Ammon's horn (tissue), 1 donor: Measurements from ENCODE around the gene DCLRE1A.
"Not testable (repeated sequence)": the region's sequence is repeated elsewhere in the genome, so short reads cannot be mapped to it uniquely, and the experiment has no call there.

Source experiments
- DNase-seq: peaks from one replicate; pipeline ENCODE4 v3.0.0-alpha.2; 2016; ENCODE audit warnings: low spot score

DCLRE1A gene

DNA sequence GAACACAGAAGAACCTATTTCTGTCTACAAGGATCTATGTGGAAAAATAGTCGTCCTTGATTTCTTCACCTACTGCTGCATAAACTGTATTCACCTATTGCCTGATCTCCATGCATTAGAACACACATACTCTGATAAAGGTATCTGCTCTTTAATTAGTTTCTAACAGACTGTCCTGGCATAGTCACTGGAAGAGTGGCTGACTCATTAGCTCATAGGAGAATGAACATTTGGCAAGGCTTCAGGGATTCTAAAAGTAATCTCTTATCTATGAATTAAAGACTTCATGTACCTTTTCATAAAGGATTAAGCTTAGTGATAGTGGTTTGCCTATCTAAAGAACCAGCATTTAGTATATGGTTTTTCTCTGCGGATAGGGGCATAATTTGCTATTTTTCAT is 4.7 kb upstream of the DCLRE1A start:
- DNase-seq = no peak

DNA sequence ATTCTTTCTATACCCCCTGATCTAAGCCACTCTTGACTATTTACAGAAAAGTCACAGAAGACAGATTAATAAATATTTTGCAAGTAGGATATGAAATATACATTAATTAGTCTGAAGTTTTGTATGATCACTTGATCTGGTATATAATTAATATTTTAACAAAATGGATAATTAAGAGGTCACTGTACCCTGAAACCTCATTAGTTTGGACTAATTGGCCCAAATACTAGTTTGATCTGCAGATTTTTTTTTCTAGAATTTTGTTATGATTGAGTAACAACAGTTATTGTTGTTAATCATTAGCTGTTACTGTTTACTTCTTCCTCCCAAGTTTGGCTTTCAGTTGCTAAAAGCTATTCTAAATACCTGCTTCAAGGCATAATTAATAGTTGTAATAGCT is 3.3 kb upstream of the DCLRE1A start:
- no peak for DNase-seq

DNA sequence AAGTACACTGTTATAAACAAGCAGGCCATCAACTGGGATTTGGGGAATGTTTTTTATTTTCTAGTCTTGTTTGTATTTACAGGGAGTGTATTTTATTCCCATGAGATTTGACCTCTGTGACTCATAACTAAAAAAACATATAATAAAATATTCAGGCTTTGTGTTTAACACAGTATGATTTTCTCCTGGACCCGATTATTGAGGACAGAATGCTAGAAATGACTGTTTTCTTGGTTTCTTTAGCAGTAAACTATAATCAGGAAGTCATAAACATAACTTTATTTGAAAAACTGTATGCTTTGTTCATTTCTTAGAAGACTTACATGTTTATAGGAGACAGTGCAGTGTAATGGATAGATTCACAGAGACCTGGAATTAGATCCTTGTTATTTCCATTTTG is 2.7 kb upstream of the DCLRE1A start:
- DNase-seq = no peak

DNA sequence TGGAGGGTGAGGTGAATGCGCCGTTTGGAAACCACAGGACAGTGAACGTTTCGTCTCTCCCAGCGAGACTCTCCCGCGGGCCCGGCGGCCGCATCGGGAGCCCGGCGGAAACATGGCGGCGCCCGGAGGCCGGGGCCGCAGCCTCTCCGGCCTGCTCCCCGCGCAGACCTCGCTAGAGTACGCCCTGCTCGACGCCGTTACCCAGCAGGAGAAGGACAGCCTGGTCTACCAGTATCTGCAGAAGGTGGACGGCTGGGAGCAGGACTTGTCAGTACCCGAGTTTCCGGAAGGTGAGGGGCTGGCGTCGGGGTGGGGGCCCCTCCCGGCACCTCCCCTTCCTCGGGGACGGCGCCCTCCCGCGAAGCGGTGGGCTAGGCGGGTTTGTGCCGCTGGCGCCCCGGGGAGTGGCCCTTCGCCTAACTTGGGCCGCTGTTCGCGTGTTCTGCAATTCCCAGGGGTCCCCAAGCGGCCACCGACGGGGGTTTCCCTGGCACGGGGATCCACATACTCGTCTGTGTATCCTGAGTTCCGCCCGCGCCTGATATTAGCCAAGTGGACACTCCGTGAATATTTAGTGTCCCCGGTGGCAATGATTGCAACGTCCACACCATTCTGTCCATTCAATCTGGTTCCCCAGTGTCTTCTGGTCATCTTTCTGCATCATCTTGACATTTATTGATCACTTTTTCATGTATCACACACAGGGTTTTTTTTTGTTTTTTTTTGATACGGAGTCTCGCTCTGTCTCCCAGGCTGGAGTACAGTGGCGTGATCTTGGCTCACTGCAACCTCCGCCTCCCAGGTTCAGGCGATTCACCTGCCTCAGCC is 1.1 kb upstream of the DCLRE1A start:
- peak; percentile 38 for DNase-seq

DNA sequence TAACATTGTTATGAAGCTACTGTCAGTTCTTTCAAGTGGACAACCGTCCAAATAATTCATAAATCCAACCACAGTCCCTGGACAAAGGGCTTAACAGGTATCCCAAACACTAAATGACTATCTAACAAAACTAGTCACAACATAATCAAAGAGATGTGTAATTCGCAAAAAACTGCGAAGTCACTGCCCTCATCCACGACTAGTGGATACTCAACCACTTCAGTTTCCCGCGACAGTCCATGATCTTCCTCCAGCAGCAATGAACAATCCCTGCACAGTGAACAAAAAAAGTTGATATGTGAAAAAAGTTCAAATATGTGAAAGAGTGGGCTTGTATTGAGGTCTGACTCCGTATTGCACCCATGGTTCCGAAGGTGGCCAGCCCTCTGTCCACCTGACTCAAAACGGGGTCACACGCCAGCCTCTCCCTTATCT is 287 bp downstream of the DCLRE1A start:
- DNase-seq = no peak

DNA sequence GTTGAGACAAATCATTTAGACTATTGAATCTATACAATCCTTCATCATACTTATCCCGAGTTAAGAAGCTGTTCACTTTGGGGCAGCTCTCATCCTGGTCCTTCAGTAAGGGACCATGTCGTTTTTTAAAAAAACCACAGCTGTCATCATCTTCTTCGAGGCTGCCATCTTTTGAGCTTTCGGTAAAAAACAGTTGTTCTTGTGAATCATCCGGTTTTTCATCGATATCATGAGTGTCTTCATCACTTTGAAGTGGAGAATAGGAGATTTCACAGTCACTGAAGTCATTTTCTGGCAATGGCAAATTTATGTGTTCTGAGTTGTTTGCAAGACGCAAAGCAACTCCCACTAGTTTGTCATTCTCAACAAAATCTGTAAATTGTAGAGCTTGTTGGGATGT is 3.9 kb downstream of the DCLRE1A start:
- DNase-seq = no peak

DNA sequence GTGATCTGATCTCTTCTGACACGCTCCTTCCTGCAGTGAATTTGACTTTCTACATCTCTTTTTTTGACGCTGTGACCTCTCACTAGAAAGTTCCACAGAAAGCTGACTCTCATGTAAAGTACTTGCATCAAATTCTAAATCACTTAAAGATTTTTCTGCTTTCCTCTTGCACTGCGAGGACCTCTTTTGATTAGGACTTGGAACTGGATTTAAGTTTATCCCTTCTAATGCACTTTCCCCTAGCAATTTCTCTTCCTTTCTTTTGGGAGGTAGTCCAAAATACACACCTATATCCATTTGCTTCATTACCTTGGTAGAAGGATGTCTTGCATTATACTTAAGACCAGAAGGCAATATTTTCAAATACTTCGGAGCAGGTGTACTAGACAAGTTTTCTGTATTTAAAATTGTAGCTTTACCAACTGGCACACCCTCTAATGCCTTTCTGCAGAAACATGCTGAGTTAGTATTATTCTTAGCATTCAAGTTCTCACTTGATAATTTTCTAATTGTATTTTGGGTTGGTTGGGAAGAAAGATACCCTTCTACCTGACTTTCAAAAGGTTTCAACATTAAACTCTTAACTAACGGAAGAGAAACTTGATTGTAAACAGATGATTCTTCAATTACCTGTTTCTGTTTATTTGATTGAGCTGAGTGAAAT is 4.6 kb downstream of the DCLRE1A start:
- DNase-seq = no peak

DNA sequence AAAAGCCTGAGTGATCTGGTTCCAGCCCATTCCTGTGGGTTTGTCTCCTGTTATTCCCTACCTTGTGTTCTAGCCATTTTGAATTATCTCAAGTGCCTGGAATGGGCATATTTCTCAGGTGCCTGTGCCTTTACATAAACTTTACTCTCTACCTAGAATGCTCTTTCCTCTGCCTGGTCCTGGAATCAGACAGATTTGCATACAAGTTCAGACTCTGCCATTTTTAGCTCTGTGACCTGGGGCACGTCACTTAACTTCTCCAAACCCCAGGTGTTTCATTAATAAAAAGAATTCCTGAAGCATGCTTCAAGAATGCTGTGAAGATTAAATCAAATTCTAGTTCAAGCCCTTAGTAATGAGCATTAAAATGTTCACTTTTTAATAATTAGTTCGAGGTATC is 7.8 kb downstream of the DCLRE1A start:
- no peak for DNase-seq

DNA sequence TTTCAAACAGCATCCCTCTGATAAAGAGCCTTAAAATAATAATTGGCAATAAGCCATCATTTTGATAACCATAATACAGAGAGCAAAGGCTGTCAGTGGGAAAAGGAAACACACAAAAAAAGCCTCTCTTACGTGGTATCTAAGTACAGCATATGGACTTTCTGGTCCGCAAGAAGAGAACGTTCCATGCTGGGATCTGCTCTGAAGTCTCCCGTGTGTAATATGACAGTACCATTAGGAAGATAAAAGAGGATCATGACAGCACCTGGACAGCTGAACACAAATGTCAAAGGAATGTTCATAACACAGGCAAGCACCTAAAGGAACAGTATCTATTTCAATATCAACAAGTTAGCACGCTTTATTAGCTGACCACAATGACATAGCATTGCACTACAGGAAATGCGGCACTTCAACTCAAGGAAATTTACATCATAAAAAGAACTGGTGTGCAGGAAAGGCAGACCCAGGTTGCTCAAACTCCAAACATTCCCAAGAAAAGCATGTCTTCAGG is 9.9 kb downstream of the DCLRE1A start:
- DNase-seq = no peak

DNA sequence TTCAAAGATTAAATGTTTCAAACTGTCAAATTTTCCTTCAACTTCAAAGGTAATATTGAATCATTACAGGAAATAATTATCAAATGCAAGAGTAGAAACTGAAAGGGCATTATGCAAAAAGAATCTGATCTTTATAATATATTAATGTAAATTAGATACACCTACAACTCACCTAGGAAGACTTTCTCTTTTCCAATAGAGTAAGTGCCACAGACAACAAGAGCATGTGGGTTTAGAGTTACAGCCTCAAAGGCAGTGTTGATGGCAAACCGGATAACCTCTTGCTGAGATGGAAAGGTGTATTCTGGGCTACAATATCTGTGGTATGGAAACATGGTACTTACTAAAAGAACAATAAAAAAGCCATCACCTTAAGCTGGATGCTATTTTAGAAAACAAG is 11.7 kb downstream of the DCLRE1A start:
- DNase-seq = no peak

DNA sequence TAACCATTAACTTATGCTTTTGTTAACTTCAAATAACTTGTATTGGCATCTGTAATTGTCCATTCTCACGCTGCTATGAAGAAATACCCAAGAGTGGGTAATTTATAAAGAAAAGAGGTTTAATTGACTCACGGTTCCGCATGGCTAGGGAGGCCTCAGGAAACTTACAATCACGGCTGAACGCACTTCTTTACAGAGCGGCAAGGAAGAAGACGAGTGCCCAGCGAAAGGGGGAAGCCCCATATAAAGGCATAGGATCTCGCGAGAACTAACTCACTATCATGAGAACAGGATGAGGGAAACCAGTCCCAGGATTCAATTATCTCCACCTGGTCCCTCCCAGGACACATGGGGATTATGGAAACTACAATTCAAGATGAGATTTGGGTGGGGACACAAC is 25.3 kb downstream of the DCLRE1A start:
- not testable (repeated sequence) for DNase-seq

DNA sequence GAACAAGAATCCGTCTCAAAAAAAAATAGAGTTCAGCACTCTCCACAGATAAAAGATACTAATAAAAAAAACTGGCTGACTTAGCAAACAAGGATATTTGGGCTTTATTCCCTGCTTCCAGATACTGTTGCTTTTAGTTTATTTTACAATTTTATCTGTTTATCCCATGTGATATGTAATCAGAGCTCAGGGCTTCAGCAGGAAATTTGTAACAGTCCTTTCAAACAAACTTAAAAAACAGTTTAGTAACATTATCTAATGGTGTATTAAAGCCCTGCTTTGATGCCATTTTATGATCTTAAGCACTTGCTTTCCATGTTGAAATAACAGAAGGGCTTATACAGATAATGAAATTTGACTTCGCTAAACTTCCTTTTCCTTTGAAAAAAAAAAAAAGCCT is 28.1 kb downstream of the DCLRE1A start:
- DNase-seq = no peak

DNA sequence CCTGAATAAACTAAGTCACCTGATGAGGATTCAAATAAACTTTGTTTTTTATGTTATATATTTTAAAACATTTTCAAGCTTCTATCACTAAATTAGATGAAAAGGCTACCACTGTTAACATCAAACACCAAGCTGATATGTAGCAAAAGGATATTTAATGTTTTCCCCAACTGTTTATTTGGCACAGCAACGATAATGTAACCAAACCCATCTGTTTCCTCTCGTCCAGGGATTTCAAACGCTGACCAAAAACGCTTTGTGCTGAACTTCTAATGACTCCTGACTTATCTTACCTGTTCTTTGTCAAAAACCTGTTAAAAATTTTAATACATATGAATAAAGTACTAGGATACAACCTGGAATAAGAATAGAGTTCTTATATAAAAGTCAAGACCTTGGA is 30.5 kb downstream of the DCLRE1A start:
- DNase-seq = no peak

DNA sequence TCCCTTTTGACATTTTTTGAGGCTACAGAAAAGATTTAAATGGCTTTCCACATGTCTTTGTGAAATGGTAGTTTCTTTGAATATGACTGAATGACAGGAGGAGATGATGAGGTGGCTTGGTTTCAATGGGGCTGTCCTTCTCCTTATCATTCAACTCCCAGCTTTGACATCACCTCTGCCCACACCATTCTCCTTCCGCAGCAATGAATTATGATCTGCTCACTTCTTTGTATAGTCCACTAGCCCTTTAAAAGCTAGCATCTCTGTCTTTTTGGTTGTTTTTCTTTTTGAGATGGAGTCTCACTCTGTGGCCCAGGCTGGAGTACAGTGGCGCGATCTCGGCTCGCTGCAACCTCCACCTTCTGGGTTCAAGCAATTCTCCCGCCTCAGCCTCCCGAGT is 31.7 kb downstream of the DCLRE1A start:
- no peak for DNase-seq

DNA sequence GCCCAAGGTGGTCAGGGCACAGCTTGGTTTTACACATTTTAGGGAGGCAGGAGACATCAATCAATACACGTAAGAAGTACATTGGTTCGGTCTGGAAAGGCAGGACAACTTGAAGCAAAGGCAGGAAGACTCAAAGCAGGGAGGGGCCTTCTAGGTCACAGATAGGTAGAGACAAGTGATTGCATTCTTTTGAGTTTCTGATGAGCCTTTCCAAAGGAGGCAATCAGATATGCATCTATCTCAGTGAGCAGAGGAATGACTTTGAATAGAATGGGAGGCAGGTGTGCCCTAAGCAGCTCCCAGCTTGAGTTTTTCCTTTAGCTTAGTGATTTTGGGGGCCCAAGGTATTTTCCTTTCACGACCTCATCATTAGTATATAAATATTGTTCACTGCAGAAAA is 32.6 kb downstream of the DCLRE1A start:
- not testable (repeated sequence) for DNase-seq

DNA sequence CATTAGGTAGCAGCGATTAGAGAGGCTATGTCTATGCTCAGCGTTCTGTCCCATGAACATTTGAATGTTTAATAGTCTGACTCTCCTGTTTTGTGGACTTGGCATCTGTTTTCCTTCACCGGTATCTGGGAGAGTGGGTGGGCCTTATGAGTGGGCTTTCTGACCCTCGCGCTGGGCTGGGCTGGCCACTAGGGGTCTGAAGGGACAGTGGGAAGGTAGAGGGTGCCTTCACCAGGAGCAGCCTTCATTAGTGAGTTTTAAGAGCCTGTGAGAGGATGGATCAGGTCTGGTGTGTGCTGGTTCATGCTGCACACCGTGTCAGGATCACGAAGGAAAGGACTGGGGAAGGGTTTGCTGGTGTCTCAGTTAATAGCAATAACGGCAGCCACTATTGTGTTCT is 33.4 kb downstream of the DCLRE1A start:
- no peak for DNase-seq

DNA sequence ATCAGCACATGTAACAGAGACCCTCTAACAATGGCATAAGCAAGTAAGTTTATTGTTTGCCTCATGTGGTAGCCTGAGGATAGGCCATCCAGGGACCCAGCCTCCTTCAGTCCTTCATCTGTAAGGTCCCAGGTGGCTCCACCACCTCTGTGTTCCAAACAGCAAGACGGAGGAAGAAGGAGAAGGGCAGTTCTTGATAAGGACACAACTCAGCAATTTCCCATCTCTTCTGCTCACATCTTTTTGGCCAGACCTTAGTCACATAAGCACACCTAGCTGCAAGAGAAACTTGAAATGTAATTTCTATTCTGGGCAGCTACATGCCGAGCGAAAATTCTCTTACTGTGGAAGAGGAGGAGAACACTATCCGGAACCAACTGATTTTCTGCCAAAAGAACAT is 33.9 kb downstream of the DCLRE1A start:
- no peak for DNase-seq

DNA sequence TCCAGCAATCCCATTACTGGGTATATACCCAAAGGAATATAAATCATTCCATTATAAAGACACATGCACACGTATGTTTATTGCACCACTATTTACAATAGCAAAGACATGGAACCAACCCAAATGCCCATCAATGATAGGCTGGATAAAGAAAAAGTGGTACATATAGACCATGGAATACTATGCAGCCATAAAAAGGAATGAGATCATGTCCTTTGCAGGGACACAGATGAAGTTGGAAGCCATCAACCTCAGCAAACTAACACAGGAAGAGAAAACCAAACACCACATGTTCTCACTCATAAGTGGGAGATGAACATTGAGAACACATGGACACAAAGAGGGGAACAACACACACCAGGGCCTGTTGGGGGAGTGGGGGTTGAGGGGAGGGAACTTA is 39.2 kb downstream of the DCLRE1A start:
- DNase-seq = not testable (repeated sequence)

DNA sequence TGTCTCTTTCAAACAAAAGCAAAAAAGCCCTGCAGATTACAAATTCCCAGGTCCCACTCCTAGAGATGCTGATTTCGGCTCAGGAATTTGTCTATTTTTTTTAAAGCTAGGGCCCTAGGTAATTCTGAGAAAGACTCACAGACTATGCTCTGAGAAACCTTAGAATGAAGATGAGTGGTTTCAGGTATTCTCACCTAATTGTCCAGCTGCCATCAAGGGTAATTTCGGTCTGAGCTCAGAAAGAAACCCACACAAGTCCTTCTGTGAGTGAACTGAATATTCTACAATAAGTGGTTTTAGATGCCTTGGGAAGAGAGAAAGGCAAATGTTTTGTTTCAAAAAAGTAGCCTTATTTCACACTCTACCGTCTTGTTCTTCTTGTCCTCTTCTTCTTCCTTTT is 45.7 kb downstream of the DCLRE1A start:
- no peak for DNase-seq

DNA sequence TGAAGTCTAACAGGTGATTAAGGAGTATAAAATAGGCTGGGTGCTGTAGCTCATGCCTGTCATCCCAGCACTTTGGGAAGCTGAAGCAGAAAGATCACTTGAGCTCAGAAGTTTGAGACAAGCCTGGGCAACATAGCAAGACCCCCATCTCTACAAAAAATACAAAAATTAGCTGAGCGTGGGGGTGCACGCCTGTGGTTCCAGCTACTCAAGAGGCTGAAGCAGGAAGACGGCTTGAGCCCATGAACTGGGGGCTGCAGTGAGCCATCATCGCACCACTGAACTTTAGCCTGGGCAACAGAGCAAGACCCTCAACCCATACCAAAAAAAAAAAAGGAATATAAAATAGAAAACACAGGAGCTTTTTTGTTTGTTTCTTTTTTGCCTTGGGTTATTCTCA is 47.4 kb downstream of the DCLRE1A start:
- no peak for DNase-seq

DNA sequence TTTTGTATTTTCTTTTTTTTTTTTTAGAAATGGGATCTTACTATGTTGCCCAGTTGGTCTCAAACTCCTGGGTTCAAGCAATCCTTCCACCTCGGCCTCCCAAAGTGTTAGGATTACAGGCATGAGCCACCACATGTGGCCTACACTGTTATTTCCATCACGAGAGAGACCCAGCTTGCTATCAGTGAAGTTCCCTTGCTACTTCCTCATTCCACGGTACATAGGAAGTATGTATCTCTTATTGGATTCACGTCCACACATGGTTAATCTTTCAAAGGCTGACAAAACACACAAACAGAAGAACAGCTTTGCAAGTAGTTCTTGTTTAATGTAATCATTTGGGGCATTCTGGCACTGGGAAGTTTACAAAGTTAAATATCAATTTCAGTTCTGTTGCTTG is 50.9 kb downstream of the DCLRE1A start:
- no peak for DNase-seq

DNA sequence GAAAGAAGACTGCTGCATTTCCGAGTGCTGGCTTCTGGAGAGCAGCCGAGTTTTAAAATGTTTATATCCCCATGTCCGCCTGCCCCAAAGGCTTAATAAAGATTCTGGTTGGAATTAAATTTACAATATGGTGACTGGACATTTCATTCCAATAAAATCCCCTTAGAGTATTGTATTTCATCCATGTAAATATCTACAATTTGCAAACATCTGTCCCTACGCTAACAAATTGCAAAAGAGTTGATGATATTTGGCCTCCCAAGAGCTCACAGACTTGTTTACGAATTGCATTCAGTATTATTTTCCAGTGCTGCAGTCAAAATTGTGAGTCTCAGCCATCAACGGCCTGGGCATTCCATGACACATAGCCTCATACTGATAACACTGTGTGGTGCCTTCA is 52.3 kb downstream of the DCLRE1A start:
- DNase-seq = no peak

DNA sequence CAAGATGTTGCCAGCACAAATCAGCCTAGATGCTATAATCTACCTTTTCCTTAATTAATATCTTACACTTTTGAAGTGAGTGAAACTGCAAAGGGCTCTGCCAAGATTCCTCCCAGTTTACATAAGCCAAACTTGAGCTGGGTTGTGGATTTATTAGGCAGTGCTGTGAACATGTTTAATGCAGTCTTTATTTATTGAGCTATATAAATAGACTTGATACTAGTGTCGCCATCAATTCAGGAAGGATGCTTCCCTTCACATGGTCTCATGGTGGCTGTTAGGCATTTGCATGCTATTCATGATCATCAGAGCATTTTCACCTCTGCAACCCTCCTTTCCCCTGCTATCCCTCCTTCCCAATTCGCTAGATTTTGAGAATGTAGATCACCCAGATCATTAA is 62.2 kb downstream of the DCLRE1A start:
- DNase-seq = no peak
